ENCODE measurements around the gene DCDC1. TPM values are rescaled to one million over a fixed set of nuclear protein-coding genes. Genes with fewer than 3 reads are reported as not detected.

The DCDC1 gene
- total RNA-seq, 1 donor, result 0.21 TPM

DNA sequence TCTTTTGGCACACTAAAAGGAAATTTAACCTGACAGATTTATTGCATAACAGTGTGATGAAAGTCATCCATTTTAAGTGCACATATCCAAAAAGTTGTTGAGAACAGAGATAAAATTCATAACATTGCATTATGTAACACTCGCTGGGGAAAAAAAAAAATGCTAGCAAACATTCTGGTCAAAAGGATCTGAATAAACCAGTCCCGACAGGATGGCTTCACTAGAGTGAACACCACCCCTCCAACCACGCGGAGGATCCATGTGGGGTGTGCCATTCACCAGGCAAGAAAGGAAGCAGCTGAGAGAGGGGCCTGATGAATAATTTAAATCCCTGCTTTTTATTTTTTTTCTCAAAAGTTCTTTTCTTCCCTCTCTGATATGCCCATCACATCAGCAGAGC lies 258.7 kb downstream of the DCDC1 start:
- Histone ChIP-seq H3K4me3 (ENCODE audit: low read length) (no peak overlapping the region), H3K4me1 (ENCODE audit: insufficient read depth, low read length) (no peaks in the 10 kb centered on the region), H3K9me3 (ENCODE audit: low read depth, low read length) (no peaks in the 10 kb centered on the region), H3K27me3 (ENCODE audit: insufficient read depth, low read length) (no peaks in the 10 kb centered on the region)

DNA sequence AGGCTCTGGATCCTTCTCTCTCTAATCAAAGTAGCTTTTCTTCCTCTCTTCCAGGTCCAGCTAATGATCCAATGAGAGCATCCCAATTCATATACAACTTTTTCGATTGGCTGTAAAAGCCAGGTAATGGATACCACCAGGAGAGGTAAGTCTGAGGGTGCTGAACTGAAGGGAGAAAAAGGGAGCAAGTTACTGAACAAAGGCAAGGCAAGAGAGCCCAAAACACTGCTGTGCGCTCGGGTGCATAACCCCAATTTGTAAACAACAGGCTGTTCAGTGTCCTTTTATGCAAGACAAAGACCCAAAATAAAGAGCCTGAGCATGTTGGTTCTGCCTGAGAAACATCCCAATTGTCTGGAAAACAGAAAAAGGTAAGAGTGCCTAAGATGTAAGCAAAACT lies 260.1 kb downstream of the DCDC1 start:
- Histone ChIP-seq H3K27me3 (ENCODE audit: insufficient read depth, low read length) (no peaks in the 10 kb centered on the region), H3K9me3 (ENCODE audit: low read depth, low read length) (no peaks in the 10 kb centered on the region), H3K4me1 (ENCODE audit: insufficient read depth, low read length) (no peaks in the 10 kb centered on the region), H3K4me3 (ENCODE audit: low read length) (no peak overlapping the region)

DNA sequence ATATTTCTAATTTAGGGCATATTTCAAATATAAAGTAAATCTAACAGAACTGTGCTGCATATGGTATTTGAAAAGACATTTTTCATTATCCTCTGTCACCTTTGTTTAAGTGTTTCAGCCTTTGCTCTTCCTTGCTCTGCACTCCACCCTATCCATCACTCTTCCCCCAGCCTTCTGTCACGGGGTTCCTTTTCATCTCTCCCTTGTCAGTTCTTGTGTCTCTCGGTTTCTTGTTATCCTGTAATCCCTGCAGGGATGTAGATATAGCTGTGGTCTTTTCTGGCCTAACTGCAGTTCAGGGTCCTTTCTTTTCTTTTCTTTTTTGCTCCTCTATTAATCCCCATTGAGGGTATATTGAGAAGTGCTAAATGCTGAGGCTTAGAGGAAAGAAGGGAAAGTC lies 261.9 kb downstream of the DCDC1 start:
- Histone ChIP-seq H3K4me1 (ENCODE audit: insufficient read depth, low read length) (no peaks in the 10 kb centered on the region), H3K9me3 (ENCODE audit: low read depth, low read length) (no peaks in the 10 kb centered on the region), H3K4me3 (ENCODE audit: low read length) (no peak overlapping the region), H3K27me3 (ENCODE audit: insufficient read depth, low read length) (no peaks in the 10 kb centered on the region)

DNA sequence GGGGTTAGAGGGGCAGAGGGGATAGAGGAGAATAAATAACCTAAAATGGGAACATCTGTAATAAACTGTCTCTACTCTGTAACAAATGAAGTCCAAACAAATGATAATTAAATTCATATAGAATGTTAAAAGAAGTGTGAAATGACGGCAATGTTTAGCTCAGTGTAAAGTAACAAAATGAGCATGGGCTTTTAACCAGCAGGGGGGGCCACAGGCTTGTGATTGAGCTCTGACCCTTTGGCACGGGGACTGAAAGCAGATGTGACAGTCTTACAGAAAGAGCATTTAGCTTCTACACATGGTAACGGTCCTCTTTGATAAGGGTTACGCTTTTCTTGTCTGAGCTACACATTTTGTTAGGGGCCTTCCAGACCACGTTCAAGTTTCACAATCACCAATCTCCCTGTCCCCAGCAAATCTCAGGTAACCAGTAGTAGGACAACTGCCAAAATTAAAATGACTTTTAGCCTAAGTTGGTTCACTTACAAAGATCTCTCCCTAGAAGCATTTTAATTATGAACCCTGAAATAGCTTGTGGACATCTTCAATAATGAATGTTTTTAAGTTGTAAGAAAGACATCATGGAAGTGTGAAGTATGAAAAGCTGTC lies 262.5 kb downstream of the DCDC1 start:
- Histone ChIP-seq H3K4me3 (ENCODE audit: low read length) (no peak overlapping the region), H3K27me3 (ENCODE audit: insufficient read depth, low read length) (no peaks in the 10 kb centered on the region), H3K9me3 (ENCODE audit: low read depth, low read length) (no peaks in the 10 kb centered on the region), H3K4me1 (ENCODE audit: insufficient read depth, low read length) (no peaks in the 10 kb centered on the region)

DNA sequence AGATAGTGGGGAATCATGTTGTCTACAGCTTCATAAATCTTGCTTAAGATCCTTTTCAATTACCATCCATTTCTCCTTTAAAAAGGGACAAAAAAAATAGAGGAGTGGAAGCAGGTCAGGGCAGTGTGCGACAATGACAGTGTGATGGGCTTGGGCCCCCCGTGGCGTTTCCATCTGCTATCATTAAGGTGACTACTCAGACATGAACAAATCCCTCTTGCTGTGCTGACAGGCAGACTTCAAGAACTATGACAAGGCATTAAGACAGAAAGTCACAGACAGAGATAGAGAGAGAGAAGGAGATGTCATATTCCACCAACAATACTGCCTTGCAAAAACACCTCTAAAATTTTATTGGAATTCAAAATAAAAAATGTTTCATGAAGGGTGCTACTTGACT lies 263.2 kb downstream of the DCDC1 start:
- Histone ChIP-seq H3K4me3 (ENCODE audit: low read length) (no peak overlapping the region), H3K27me3 (ENCODE audit: insufficient read depth, low read length) (no peaks in the 10 kb centered on the region), H3K9me3 (ENCODE audit: low read depth, low read length) (no peaks in the 10 kb centered on the region), H3K4me1 (ENCODE audit: insufficient read depth, low read length) (no peaks in the 10 kb centered on the region)

DNA sequence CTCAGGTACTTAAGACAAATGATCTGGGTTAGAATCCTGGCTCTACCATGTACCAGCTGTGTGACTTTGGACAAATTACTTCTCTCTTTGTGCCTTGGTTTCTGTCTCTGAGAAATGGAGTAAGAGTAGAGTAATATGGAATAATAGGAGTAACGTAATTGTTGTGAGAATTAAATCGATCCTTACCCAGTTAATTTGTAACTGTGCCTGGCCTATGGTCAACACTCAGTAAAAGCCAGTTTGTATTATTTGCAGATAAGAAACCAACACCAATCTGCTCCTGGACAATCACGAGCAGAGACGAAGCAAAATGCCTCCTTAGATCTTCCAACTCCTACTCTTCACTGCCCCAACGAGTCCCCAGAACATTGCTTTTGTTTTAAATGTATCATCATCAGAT lies 266.7 kb downstream of the DCDC1 start:
- H3K27me3 ChIP-seq (ENCODE audit: insufficient read depth, low read length), result no peaks in the 10 kb centered on the region
- no peaks in the 10 kb centered on the region for H3K9me3 ChIP-seq (ENCODE audit: low read depth, low read length)
- H3K4me1 ChIP-seq (ENCODE audit: insufficient read depth, low read length), result no peaks in the 10 kb centered on the region
- H3K4me3 ChIP-seq (ENCODE audit: low read length), result no peak overlapping the region

DNA sequence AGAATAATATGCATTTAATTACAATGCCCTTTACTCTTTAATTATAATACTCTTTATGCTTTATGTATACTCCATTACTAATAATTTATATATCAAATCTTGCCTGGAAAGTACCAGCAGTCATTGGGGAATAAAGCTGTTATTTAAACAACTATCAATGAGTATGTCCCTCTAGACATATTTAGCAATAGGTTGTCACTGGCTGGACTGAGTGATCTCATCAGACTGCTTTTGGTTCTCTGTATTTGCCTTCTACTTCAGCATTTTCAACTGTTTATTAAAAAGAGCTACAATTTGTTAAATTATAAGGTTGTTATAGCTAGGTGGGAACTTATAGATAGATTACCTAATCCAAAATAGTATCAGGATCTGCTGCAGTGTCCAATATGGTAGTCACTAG lies 267.2 kb downstream of the DCDC1 start:
- no peaks in the 10 kb centered on the region for H3K9me3 ChIP-seq (ENCODE audit: low read depth, low read length)
- no peaks in the 10 kb centered on the region for H3K27me3 ChIP-seq (ENCODE audit: insufficient read depth, low read length)
- H3K4me3 ChIP-seq (ENCODE audit: low read length), result no peak overlapping the region
- H3K4me1 ChIP-seq (ENCODE audit: insufficient read depth, low read length), result no peaks in the 10 kb centered on the region

DNA sequence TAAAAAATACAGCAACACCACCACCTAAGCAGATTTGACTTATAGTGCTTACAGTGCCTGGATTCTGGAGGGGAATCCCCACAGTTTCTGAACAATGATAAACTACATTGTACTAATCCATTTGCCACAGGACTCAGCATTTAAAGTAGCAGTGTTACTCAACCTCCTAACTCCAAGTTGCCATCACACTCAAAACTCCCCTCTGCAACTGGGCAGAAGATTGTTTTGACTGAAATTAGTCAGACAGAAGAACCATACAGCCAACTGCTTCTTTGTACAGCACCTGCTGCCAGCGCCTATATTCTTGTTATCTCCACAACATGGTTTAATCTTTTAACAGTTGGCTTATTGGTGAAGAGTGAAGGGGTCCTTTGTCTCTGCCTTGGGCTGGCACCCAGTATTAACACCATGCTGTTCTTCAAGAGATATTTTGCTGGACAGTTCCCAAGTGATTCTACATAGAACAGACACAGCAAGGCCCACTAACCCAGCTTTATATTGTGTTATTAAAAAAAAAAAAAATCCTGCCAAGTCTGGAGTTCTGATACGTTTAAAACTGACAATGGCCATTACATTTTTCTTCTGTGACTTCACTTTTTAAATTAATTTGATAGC lies 273.2 kb downstream of the DCDC1 start:
- H3K4me3 ChIP-seq (ENCODE audit: low read length), result no peak overlapping the region
- H3K9me3 ChIP-seq (ENCODE audit: low read depth, low read length), result no peaks in the 10 kb centered on the region
- H3K27me3 ChIP-seq (ENCODE audit: insufficient read depth, low read length), result no peaks in the 10 kb centered on the region
- H3K4me1 ChIP-seq (ENCODE audit: insufficient read depth, low read length), result no peaks in the 10 kb centered on the region

DNA sequence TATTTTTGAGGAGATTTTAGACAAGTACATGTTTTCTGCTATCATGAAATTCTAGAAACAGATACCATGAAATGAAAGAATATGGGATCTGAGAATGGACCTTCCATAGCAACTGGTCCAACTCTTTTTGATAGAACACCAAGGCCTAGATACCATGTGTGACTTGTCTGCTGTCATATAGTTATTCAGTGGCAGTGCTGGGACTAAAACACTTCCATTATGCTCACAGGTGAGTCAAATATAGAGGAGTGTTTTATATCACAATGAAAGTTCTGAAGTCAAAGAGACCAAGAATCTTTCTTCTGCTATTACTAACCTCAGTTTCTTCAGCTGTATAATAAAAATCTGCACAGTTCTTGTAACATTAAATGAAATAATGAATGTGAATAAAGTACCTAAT lies 276.9 kb downstream of the DCDC1 start:
- H3K27me3 ChIP-seq (ENCODE audit: insufficient read depth, low read length), result no peaks in the 10 kb centered on the region
- no peak overlapping the region for H3K4me3 ChIP-seq (ENCODE audit: low read length)
- H3K4me1 ChIP-seq (ENCODE audit: insufficient read depth, low read length), result no peaks in the 10 kb centered on the region
- H3K9me3 ChIP-seq (ENCODE audit: low read depth, low read length), result peaks cover 18% of the 10 kb centered on the region

DNA sequence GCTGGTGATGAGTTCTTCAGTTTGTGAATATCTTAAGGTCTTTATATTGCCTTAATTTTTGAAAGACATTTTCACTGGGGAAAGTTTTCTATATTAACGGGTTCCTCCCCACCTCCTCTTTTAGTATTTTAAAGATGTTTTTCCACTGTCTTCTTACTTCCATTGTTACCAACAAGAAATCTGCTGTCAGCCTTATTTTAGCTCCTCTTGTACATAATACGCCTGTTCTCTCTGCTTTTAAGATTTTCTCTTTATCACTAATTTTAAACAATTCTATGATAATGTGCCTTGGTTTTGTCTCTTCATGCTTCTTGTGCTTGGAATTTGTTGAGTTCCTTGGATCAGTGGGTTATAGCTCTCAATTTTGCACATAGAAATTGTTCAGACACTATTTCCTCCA lies 280.4 kb downstream of the DCDC1 start:
- Histone ChIP-seq H3K4me3 (ENCODE audit: low read length) (no peak overlapping the region), H3K27me3 (ENCODE audit: insufficient read depth, low read length) (no peaks in the 10 kb centered on the region), H3K9me3 (ENCODE audit: low read depth, low read length) (peaks cover 18% of the 10 kb centered on the region), H3K4me1 (ENCODE audit: insufficient read depth, low read length) (no peaks in the 10 kb centered on the region)

DNA sequence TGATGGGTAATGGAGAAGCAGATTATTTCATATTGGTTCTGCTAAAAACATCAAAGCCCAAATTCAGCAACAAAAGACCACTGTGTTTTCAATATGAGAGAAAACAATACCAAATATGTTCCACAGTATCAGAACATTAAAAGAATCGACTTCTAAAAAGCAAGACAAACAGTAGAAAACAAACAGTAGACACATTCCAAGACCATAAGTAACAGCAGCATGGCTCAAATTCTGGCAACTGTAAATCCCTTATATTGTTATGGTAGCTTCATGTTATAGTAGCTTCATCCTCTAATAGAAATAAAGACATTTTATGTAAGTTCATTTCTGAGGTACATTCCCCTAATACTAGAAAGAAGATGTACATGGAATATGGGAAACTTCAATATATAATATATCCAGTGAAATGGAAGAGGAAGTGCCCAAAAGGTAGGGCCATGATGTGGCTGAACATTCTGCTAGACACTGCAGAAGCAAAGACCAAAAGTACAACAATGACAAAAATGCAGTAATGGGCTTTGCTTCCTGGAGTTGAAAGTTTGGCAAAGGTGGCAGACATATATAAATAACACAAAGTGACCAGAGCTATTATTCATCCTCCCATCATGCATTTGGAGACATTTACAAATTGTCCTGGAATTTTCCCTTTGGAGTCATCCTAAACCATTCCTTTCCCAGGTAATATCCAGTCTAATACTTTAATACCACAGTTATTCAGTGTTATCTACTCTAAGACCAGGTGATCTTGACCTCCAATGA lies 299.9 kb downstream of the DCDC1 start:
- H3K27me3 ChIP-seq (ENCODE audit: insufficient read depth, low read length), result no peaks in the 10 kb centered on the region
- no peaks in the 10 kb centered on the region for H3K4me1 ChIP-seq (ENCODE audit: insufficient read depth, low read length)
- no peaks in the 10 kb centered on the region for H3K9me3 ChIP-seq (ENCODE audit: low read depth, low read length)
- H3K4me3 ChIP-seq (ENCODE audit: low read length), result no peak overlapping the region

DNA sequence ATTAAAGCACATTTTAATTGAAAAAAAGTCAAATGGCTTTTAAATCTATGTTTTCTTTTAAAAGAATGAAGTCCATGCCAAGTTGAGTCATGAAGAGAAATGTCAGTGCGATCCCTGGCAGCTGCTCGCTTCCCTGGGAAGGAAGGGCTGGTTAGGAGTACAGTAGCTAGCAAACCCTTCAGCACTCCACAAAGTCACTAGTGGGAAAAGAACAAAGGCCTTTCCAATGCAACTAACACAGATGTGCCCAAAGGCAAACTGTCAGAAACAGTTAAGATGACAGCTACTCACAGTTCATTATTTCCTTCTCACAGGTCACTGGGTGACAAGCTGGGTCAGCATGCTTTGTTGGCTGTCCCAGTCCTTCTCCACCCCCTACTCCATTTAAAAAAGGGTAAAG lies 308.7 kb downstream of the DCDC1 start:
- Histone ChIP-seq H3K4me3 (ENCODE audit: low read length) (no peak overlapping the region), H3K9me3 (ENCODE audit: low read depth, low read length) (no peaks in the 10 kb centered on the region), H3K4me1 (ENCODE audit: insufficient read depth, low read length) (no peaks in the 10 kb centered on the region), H3K27me3 (ENCODE audit: insufficient read depth, low read length) (no peaks in the 10 kb centered on the region)

DNA sequence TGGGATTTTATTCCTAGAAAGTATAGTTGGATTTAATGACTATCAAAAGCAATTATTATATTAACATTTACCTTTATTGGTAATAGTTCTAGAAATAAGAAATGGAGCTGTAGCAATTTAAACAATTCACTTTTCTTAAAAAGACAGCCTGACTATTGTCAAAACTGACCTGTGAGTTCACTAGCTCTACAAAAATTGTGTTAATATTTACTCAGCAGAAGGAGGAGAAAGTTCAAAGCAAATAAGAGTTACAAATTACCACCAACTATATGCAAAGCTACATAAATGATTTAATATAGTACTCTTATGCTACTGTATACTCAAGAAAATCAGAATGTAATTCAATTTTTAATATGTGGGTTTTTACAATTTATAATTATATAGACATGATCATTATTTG lies 310.0 kb downstream of the DCDC1 start:
- H3K27me3 ChIP-seq (ENCODE audit: insufficient read depth, low read length), result no peaks in the 10 kb centered on the region
- no peaks in the 10 kb centered on the region for H3K9me3 ChIP-seq (ENCODE audit: low read depth, low read length)
- no peaks in the 10 kb centered on the region for H3K4me1 ChIP-seq (ENCODE audit: insufficient read depth, low read length)
- H3K4me3 ChIP-seq (ENCODE audit: low read length), result no peak overlapping the region

DNA sequence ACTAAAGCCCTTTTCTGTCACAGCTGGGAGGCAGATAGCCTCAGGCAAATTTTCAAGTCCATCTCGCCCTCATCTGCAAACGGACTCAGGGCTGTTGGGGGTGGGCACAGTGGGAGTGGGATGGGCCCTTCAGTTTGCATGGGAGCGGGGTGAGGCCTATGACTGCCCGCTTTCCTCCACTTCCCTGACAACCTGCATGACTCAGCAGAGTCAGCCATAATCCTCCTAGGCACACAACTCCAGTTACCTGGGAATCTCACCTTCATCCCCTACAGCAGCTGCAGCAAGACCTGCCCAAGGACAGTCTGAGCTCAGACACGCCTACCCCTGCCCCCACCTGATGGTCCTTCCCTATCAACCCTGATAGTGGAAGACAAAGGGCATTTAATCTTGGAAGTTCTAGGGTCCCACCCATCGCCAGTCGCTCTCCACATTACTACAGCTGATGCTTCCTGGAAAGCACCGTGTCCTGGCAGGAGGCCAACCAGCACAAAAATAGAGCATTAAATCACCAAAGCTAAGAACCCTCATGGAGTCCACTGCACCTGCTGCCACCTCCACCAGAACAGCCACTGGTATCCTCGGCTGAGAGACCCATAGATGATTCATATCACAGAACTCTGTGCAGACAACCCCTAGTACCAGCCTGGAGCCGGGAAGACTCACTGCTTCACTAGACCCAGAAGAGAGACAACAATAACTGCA lies 319.3 kb downstream of the DCDC1 start:
- H3K9me3 ChIP-seq (ENCODE audit: low read depth, low read length), result no peaks in the 10 kb centered on the region
- H3K27me3 ChIP-seq (ENCODE audit: insufficient read depth, low read length), result no peaks in the 10 kb centered on the region
- H3K4me1 ChIP-seq (ENCODE audit: insufficient read depth, low read length), result no peaks in the 10 kb centered on the region
- no peak overlapping the region for H3K4me3 ChIP-seq (ENCODE audit: low read length)

DNA sequence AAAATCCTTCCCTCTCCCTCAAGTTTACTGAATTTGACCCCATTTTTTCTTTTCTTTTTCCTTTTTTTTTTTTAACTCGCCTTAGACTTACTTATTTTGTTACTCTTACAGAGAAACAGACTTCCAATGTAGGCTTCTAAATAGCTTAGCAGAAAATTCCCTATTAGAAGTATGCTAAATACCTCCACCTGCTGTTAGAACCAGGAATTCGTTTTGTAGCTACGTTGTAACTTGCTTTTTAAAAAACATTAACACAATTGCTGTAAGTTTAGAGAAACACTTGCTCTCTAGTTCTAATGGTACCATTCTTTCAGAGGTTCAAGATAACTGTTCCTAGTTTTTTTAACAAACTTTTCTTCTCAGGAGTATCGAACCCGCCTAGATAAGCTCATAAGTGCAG lies 324.2 kb downstream of the DCDC1 start:
- H3K27me3 ChIP-seq (ENCODE audit: insufficient read depth, low read length), result no peaks in the 10 kb centered on the region

More for the DNA sequence above, 324.2 kb downstream of the DCDC1 start:
- no peaks in the 10 kb centered on the region for H3K9me3 ChIP-seq (ENCODE audit: low read depth, low read length)
- no peaks in the 10 kb centered on the region for H3K4me1 ChIP-seq (ENCODE audit: insufficient read depth, low read length)
- H3K4me3 ChIP-seq (ENCODE audit: low read length), result no peak overlapping the region

All from mononuclear cell (primary cell).